HG03103 (cell line): ENCODE measurements around the gene NKG7.

Experiments used
- ATAC-seq: cut with Tn5 transposase; IDR thresholded peaks from one replicate; pipeline ENCODE4 v1.9.1; 2021; ENCODE audit warnings: low read depth; ENCODE audit not compliant: unreplicated experiment

Gene NKG7

DNA sequence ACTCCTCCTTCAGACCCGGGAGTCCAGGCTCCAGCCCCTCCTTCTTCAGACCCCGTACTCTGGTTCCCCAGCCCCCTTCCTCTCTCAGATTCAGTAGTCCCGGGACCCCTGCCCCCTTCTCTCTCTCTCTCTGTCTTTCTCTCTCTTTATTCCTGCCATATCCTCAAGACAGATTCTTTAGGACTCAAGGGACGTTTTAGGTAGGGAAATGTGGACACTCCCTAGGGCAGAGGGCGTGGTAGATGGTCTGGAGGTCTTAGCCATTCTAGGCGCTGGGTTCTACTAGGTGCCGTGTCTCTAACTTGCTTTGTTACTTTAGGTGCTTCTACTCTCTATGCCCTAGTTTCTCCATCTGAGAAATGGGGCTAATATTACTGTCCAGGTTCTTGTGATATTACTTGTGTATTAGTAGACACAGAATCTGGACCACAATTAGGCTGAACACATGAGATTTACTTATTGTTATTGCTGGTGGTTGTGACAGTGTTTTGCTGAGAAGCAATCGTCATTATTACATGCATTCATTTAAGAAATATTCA is 18.7 kb upstream of the NKG7 start:
- no peak for ATAC-seq

DNA sequence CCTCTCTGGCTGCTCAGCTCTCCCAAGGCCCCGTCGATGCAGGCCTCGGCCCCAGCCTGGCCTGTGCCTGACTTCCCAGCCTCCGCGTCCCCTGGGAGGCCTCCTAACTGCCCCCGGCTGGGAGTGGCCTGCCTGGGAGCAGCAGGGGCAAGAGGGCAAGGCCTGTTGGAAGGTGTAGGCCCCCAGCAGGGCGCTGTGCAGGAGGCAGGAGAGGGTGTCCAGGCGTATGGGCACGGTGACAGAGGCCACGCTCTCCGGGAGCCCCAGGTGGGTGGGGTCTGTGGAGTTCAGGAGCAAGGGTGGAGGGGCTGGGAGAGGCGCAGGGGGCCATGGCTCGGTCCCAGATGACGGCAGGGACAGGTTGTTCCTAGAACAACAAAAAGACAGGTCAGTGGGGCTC is 16.7 kb upstream of the NKG7 start:
- no peak for ATAC-seq

DNA sequence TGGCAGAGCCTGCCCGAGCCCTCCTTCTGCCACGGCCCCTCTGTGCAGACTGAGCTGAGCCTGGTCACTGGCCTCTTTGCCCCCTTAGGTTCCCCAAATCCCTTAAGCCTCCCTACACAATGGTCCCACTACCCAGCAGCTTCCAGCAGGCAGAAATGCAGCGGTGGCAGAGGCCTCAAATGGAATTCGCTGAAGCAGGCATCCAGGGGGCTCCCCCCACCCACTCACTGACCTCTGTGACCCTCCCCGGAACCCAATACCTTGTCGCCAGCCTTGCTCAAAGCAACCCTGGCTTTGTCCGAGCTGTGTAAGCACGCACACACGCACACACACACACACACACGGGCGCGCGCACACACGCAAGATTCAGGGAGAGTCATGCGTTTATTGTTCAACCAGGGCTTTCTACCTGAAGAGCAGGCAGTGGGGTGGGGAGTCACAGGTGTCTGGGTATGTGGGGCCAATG is 15.5 kb upstream of the NKG7 start, which contains the start of gene LIM2:
LIM2 (minus strand) TSS at position 51 of the 466 bp plus-strand sequence. CDS start 531 bp downstream, outside the sequence.
- ATAC-seq: no peak

DNA sequence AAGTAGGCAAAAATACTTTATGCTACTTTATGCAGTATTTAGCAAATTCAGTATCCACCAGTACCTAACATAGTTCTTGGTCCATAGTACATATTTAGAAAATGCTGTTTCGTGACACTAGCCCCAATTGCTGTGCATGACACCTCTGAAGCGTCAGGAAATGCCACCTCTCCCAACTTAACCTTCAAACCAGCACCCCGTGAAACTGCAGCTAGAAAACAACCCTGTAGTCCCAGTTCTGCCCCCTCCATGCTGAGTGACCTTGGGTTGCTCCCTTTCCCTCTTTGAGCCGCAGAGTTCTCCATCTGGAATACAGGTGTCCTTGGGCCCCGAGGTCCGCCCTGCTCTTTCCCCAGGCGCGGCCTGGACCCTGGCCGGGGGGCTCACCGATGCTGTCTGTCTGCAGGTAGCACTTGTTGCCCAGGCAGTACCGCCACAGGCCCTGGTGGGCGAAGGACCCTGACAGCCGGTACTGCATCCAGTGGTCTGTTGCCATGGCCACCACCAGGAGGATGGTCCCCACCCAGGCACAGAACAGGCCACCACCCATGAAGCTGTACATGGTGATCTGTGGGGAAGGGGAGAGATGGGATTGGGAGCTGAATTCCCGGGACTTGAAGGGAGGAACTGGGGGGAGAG is 14.5 kb upstream of the NKG7 start:
- ATAC-seq: no peak

DNA sequence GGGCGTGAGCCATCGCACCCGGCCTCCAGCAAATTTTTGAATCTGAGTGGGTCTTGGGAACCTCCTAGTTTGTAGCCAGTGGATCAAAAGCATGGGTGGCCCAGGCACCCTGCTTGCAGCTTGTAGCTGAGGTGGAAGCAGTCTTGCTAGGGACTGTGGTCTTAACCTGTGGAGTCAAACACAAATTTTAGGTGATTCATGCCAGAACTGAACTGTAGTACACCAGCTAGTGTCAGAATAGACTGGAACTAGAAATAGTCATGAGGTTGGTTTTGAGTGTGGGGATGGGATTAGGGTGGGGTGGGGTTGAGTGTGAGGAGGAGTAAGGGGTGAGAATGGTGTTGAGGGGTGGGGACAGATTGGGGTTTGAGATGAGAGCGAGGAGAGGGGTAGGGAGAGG is 9.6 kb upstream of the NKG7 start:
- no peak for ATAC-seq

DNA sequence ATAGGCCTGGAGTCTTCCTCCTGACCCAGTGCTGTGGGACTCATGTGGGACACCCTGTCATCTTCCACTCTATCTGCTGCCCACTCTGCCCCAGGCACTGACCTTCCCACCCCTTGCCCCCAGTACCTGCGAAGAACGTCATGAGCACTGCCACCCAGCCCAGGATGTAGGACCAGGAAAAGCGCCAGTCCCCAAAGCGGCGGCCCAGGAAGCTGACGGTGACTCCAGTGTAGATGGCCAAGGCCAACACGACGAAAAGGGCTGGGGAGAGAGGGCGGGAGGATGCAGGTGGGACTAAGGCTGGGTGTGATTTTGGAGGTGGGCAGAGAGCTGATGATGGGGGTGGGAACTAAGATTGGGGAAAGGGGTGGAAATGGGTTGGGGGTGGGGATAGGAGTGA is 7.9 kb upstream of the NKG7 start:
- ATAC-seq: no peak

DNA sequence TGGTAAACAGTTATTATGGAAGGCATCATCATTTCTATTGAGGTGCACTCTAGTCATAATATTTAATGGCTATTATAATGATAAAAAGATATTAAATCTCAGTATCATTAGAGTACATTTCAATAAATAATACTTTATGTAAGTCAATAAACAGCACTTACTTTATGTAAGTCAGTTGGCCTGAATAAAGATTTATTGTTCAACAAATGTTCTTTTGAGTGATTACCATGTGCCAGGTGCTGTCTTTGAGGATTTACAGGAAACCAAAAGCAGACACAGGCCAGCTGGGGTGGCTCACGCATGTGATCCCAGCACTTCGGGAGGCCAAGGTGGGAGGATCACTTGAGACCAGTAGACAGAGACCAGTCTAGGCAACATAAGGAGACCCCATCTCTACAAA is 5.0 kb upstream of the NKG7 start:
- no peak for ATAC-seq

DNA sequence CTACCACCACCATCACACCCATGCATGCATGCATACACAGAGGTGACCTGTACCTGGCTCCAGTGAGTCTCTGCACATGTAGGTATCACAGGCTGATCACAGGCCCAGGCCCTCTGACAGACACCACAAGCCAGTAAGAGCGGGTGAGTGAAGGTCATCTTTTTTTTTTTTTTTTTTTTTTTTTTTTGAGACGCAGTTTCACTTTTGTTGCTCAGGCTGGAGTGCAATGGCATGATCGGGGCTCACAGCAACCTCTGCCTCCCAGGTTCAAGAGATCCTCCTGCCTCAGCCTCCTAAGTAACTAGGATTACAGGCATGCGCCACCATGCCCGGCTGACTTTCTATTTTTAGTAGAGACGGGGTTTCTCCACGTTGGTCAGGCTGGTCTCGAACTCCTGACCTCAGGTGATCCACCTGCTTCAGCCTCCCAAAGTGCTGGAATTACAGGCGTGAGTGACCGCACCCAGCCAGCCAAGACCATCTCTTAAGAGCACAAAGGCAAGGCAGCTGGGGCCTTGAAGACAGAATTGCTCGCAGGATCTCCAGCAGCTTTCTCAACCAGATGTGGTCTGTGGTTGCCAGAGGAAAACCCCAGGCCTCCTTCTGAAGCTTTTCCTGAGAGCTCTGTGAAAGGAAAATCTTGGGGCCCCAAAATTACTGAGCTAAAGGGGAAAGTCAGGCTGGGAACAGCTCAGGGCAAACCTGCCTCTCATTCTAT is 3.2 kb upstream of the NKG7 start:
- no peak for ATAC-seq

DNA sequence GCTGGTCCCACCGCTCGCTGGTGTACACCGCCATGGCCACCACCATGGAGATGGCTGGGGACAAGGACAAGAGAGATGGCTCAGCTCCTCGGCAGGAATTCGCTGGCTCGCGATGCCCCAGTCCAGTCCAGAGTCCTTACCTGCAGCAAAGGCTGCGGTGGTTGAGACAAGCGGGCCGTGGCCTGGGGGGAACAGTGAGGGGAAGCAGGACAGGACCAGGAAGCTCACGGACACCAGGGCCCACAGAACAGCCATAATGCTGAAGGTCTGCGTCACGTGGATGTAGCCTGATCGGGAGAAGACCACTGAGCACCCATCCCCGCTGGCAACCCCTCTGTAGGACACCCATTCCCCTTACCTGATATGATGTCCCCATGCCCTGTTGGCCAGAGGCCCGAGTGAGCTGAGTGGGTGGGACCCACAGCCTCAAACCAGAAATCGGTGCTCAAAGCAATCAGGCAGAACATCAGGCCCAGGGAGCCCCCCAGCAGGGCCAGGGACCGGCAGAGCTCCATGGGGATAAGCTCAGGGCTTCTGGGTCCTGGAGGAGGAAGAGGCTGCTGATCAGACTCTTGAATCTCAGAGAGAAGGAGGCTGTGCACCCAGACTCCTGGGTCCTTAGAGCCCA is 319 bp downstream of the NKG7 start:
- no peak for ATAC-seq

DNA sequence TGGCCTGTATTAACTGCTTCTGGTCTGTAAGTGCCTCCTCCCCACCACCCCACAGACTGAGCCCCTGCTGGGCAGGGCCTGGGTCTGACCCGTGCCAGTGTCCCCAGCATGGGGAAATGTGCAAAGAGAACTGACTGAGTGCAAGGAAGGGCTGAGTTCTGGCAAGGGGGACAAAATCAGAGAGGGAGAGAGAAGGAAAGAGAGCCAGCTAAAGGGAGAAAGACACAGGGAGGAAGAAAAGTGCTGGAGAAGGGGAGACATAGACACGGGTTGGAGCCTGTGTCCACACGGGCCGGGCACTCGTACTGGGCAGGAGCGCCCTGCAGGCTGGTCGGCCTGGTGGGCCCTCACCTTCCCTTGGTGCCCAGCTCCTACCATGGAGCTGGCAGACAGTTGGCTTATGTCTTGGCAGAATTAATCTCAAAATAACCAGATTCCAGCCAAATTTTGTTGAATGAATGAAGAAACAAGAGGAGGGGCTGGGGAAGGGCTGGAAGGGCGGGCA is 1.2 kb downstream of the NKG7 start:
- ATAC-seq: no peak

DNA sequence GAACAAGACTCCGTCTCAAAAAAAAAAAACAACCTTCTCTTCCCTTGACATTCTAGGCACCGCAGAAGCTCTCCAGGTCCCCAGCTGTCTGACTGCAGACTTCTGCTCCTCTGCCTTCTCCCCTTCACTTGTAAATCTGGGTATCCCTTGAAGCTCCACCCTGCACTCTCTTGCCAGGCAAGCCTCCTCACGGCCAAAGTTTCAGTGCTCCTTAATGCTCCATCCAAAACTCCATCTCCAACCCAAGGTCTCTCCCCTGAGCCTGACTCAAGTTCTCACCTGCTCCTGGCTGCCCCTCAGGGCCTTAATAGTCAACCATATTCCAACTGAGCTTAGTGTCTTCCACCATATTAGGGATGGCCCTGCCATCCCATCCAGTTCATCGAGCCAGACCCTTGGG is 2.2 kb downstream of the NKG7 start:
- ATAC-seq: no peak

DNA sequence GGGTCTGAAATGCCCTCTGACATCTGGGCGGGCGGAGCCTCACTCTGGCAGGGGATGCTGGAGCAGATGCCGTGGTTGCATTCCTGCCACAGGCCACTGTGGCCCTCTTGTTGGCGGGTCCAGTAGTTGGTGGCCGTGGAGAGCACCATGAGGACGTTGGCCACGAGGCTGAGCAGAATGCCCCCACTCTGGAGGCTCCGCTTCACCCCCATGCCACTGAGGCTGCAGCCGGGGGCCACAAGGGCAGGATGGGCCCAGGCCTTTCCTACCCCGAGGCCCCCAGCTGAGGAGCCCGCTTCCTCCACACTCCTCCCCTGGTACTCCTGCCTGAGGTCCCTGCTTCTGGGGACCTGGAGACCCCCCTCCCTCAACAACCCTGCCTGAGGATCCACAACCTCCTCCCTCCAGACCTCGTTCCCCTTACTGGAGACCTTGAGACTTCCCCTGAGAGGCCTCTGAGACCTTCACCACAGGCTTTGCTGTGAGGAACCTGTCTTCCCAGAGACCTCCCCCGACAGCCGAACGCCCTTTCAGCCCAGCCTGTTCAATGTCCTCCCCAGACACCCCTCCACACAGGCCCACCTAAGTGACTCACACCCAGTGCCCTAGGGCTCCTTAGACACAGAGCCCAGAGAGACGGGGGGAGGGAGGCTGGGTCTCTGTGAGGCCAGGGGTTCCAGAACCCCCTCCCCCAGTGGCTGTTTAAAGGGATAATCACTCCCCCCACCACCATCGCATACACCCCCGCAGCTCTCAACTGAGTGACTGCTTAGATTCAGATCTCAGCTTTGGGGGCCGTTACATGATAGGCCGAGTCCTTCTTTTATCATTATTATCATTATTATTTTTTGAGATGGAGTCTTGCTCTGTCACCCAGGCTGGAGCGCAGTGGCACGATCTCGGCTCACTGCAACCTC is 3.8 kb downstream of the NKG7 start, which contains the start of gene CLDND2:
CLDND2 (minus strand) TSS at position 638 of the 917 bp plus-strand sequence; CDS start at position 212, 426 bp downstream.
- no peak for ATAC-seq

DNA sequence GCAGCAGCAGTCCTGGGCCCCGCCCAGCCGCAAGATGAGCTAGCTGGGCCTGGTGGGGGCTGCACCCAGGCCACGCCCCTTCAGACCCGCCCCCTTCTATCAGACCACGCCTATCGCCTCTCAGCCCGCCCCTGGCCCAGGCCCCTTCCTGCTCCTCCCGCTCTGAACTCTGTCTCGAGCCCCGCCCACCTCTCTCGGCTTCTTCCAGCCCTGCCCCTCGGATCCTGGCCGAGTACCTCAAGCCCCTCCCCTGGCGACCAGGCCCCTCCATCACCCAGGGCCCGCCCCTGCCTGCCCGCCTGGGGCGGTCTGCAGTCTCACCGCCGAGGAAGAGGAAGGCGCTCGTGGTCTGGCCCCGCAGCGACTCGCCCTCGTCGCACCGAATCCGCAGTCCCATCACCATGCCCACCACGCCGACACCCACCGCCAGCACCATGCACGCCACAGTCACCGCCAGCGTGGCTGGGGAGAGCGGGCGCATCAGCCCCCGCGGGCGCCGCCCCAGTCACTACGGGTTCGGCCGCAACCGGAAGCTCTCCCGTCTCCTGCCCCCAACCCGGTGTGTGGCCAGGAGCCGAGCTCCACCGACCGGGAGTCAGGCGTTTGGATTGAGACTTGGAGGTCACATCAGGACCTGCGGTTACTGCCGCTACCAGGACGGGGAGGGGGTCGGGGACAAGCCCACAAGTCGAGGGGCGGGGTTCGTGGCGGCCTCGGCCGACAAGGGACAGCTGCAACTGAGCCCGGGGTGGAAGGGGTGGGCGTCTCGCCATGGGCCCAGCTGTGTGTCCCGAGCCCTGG is 4.7 kb downstream of the NKG7 start:
- ATAC-seq: peak; percentile 60

DNA sequence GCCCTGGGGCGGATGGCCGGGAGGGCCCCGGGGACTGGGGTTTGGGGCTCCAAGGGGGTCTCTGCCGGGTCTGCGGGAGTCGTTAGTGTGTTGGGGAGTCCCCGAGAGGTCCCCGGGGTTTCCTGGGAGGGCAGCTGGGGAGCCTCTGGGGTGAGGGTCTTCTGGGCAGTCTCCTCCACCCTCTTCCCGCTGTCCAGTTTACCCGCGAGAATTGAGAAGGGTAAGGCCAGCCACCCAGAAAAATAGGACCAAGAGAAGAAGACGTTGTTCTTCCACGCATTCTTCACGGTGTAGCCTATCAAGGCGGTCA is 5.2 kb downstream of the NKG7 start:
- peak; percentile 6 for ATAC-seq

DNA sequence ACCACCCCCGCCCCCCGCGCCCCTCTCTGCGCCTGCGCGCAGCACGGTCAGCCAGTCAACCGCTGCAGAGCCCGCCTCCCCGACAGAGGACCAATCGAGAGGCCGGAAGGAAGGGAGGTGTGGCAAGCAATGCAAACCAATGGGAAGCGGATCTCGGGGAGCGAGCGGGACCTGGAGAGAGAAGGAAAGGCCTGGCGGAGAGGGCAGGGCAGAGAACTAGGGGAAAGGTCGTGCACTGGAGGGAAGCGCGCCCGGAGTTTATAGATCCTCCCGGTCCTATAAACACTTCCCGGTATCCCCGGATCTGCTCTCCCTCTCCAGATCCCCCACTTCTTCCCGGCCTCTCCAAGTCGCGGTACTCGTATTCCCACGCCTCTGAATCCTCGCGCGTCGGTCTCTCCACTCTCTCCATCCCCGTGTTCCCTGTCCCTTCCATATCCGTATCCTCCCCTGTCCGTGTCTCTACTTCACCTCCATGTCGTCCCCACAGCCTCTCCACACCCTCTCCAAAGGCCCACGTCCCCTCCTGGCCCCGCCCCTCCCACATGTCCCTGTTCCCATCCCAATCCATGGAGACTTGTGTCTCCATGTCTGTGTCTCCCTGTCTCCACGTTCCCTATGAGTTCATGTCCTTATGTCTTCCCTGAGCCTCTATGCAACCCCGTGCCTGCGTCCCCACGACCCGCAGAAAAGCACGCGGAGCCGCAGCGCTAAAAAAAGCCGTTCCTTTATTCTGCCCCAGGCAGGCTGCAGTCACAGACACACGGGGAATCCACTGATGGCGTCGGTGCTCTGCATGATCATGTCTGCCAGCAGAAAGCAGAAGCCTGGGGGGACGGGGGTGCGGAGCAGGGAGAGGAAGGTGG is 5.8 kb downstream of the NKG7 start:
- peak; percentile 43 for ATAC-seq

DNA sequence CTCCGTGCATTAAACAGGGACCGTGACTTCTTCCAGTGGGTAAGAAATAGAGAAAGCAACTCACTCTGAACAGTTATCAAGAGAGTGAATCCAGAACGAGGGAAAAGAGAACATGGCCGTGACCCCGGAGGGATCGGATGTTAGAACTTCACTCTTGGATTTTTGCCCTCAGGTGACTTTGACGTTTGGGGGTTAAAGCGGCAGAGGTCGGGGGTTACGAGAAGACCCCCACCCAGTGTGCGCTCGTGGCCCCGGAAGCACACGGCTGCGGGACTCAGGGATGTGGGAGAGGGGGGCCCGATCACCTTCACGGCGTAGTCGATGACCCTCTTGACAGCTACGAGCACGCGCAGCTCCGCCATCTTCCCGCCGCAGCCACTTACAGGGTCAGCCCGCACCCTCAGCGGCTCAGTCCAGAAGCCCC is 6.5 kb downstream of the NKG7 start, which contains the start of gene ETFB:
ETFB (minus strand) TSS at position 424 of the 424 bp plus-strand sequence; CDS start at position 362, 62 bp downstream.
- ATAC-seq: no peak

DNA sequence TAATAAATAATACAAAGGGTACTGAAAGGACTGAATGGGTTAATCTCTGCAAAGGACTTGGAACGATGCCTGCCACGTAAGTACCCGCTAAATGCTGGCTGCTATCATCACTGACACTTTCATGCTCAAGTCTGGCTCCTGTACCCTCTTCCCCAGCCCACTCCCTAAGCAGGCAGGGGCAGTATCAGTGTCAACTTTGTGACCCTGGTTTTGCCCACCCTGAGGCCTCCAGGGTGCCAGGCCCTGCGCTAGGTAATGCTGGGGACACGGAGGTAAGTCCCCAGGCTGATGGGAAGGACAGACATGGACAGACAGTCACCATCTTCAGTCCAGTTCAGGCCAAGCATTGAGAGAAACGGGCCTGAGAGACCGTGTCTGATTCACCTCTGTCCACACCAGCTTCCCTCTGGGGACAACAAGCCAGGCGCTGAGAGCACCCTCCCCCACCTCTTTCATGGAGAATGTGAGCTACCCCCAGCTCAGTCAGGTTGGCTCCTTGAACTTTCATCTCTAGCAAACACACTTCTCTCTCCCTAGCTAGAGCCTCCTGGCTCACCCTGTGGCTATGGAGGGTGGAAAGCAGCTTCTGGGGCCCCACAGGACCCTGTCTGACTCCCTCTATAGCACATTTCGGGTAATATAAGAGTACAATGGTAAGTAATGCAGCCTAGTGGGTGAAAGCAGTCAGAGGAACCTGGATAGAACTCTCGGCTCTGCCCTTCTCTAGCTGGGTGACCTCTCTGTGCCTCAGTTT is 7.1 kb downstream of the NKG7 start:
- ATAC-seq: no peak
